Kidney epithelial cell (primary cell): ENCODE data around the gene CCDC85C. TPM values are rescaled to one million over a fixed set of nuclear protein-coding genes. Genes with fewer than 3 reads are reported as not detected.

ENCODE experiments used
- DNase-seq: peaks from one replicate; pipeline ENCODE4 v3.0.0-alpha.2; 2010; ENCODE audit warnings: low read depth
- H3K27me3 ChIP-seq: 2 replicates; pipeline ENCODE4 v1.6.0; 2011; ENCODE audit warnings: low read length; ENCODE audit not compliant: control insufficient read depth, insufficient read depth
- H3K36me3 ChIP-seq: 2 replicates; pipeline ENCODE4 v1.5.1; 2011; ENCODE audit warnings: low read length; ENCODE audit not compliant: control insufficient read depth, insufficient read depth
- H3K4me3 ChIP-seq: 2 replicates; pipeline ENCODE4 v1.5.1; 2011; ENCODE audit warnings: low read depth, mild to moderate bottlenecking, control low read depth, low read length
- CTCF ChIP-seq: IDR thresholded peaks from 2 replicates; pipeline ENCODE4 v1.5.1; 2011; ENCODE audit warnings: mild to moderate bottlenecking, moderate library complexity, low read length, control low read depth, inconsistent platforms; ENCODE audit not compliant: insufficient read depth, poor library complexity, severe bottlenecking
- total RNA-seq: library from RNA; depleted of rRNA; stranded (reverse); fragments of >200 nt; gene quantifications from 2 replicates; pipeline ENCODE4 v1.2.3, GENCODE V29; 2015

CCDC85C gene
- total RNA-seq, 1 donor from 2014 or later: 32.4 TPM

DNA sequence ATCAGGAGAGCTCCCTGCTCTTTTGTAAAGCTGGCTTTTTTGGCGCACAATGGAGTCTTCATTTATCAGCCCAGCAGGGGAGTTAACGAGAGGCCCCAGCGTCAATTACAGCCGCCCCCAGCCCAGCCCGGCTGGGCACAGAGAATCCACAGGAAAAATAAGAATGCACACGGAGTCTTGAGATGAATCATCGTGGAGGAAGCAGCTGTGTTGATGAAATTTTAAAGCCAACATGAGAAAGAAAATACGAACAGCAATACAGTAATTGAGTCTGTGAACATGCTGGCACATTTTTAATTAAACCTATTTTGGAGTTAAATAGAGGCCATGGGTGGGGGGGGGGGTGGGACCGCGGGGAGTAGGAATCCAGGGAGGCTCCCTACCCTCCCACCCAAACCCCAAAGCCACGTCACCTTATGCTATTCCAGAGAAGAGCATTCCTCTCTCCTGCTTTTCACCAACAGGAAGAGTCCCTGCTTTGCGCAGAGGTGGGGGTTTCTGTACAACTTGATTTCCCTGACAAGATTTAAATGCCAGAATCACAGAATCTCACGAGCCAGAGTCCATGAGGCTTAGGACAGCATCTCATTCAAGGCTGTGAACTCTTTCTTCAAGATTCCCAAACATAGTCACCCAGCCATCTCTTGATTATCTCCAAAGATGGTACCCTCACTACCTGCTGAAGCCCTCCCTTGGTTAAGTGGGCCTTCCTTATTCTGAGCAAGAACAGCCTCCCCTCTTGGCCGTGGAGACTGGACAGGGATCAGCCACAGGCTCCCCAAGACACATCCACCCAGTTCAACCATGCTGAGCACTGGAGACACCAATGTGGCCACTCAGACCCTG is 72.5 kb downstream of the CCDC85C start:
- Histone ChIP-seq H3K4me3 (no peak overlapping the region), H3K27me3 (no peaks in the 10 kb centered on the region), H3K36me3 (no peaks in the 10 kb centered on the region)
- no peak for DNase-seq
- TF ChIP-seq CTCF: no peak

- H3K27me3 ChIP-seq: no peaks in the 10 kb centered on the region
- H3K4me3 ChIP-seq: no peak overlapping the region
- TF ChIP-seq CTCF: no peak
- DNase-seq: no peak
- no peaks in the 10 kb centered on the region for H3K36me3 ChIP-seq
These were observed 73.4 kb downstream of the CCDC85C start for GRCh38 chr14:99530407-99531155.

DNA sequence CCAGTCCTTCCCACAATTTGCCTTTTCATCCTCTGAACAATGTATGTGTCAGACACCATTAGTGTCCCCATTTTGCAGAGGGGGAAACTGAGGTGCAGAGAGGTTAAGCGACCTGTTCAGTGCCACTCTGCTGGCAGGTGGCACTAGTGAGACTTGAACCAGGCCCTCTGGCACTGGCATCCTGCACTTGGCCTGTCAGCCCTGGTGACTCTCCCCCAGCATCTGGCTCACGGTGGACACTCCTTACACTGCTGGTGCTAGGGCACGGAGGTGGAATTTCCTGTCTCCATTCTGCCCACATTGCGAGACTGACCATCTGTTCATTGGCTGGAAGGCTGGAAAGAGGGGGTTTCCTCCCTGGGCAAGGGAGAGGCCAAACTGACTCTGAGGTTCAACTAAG is 74.1 kb downstream of the CCDC85C start:
- no peak for TF ChIP-seq CTCF
- Histone ChIP-seq H3K36me3 (no peaks in the 10 kb centered on the region), H3K4me3 (no peak overlapping the region), H3K27me3 (no peaks in the 10 kb centered on the region)
- DNase-seq: no peak

- H3K36me3 ChIP-seq: no peaks in the 10 kb centered on the region
- no peak overlapping the region for H3K4me3 ChIP-seq
- H3K27me3 ChIP-seq: no peaks in the 10 kb centered on the region
- DNase-seq: no peak
- no peak for TF ChIP-seq CTCF
These were observed 76.5 kb downstream of the CCDC85C start for GRCh38 chr14:99527427-99528076.

DNA sequence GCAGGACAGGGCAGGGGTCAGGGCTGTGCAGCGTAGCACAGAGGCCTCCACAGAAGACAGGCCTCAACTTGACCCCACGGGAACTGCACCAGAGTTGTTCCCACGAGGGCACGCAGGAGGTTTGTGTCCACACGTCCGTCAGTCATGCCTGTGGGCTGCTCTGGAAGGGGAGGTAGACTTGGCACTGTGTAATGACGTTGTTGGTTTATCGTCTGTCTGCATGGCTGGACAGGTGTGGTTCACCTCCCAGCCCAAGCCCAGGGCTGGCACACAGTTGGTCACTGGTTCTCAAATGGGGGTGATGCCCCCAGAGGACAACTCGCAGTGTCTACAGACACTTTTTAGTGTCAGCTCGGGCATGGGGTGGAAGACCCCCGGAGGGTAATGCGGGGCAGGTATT is 77.0 kb downstream of the CCDC85C start:
- H3K36me3 ChIP-seq: no peaks in the 10 kb centered on the region
- DNase-seq: no peak
- no peak for TF ChIP-seq CTCF
- H3K4me3 ChIP-seq: no peak overlapping the region
- H3K27me3 ChIP-seq: no peaks in the 10 kb centered on the region
